ENCODE data around the gene ARHGDIB. TPM values are rescaled to one million over a fixed set of nuclear protein-coding genes. Genes with fewer than 3 reads are reported as not detected.

ARHGDIB gene
- 10 to 100 TPM; 51.0 to 60.0 (median 53.3) TPM for polyA plus RNA-seq (ENCODE audit: insufficient read length in 3 of 3)
- long read RNA-seq, donor 1, transcript ARHGDIB-204 (4 exons, 590 nt), result minor isoform, 5 of 18 reads
- long read RNA-seq, donor 1, transcript ARHGDIB-201 (6 exons, 1,256 nt), result major isoform, 12 of 18 reads
- long read RNA-seq, donor 1, partial matches to known transcripts, result 0 of 18 reads
- long read RNA-seq, donor 1, other reads (novel, unspliced or antisense), result 0 of 18 reads
- long read RNA-seq, donor 2, transcript ARHGDIB-201 (6 exons, 1,256 nt), result major isoform, 18 of 21 reads
- long read RNA-seq, donor 2, partial matches to known transcripts, result 0 of 21 reads
- long read RNA-seq, donor 2, other reads (novel, unspliced or antisense), result 0 of 21 reads
- long read RNA-seq, donor 3, transcript ARHGDIB-204 (4 exons, 590 nt), result minor isoform, 5 of 51 reads
- long read RNA-seq, donor 3, transcript ARHGDIB-201 (6 exons, 1,256 nt), result major isoform, 30 of 51 reads
- long read RNA-seq, donor 3, partial matches to known transcripts, result 14 of 51 reads
- long read RNA-seq, donor 3, other reads (novel, unspliced or antisense), result 0 of 51 reads
- long read RNA-seq, donor 4, transcript ARHGDIB-201 (6 exons, 1,256 nt), result major isoform, 12 of 26 reads
- long read RNA-seq, donor 4, partial matches to known transcripts, result 10 of 26 reads
- long read RNA-seq, donor 4, other reads (novel, unspliced or antisense), result 0 of 26 reads
- long read RNA-seq, donor 5, result 0 reads
- long read RNA-seq, donor 6, transcript ARHGDIB-201 (6 exons, 1,256 nt), result major isoform, 18 of 32 reads
- long read RNA-seq, donor 6, transcript ARHGDIB-204 (4 exons, 590 nt), result minor isoform, 6 of 32 reads
- long read RNA-seq, donor 6, partial matches to known transcripts, result 8 of 32 reads
- long read RNA-seq, donor 6, other reads (novel, unspliced or antisense), result 0 of 32 reads
- long read RNA-seq, donor 7, transcript ARHGDIB-201 (6 exons, 1,256 nt), result major isoform, 29 of 46 reads
- long read RNA-seq, donor 7, partial matches to known transcripts, result 13 of 46 reads
- long read RNA-seq, donor 7, other reads (novel, unspliced or antisense), result 0 of 46 reads
- long read RNA-seq, donor 8, transcript ARHGDIB-201 (6 exons, 1,256 nt), result major isoform, 30 of 39 reads
- long read RNA-seq, donor 8, partial matches to known transcripts, result 6 of 39 reads
- long read RNA-seq, donor 8, other reads (novel, unspliced or antisense), result 0 of 39 reads
- long read RNA-seq, donor 9, transcript ARHGDIB-201 (6 exons, 1,256 nt), result major isoform, 15 of 26 reads
- long read RNA-seq, donor 9, partial matches to known transcripts, result 8 of 26 reads
- long read RNA-seq, donor 9, other reads (novel, unspliced or antisense), result 0 of 26 reads
- long read RNA-seq, donor 10, transcript ARHGDIB-201 (6 exons, 1,256 nt), result major isoform, 23 of 37 reads
- long read RNA-seq, donor 10, transcript ARHGDIB-204 (4 exons, 590 nt), result minor isoform, 5 of 37 reads
- long read RNA-seq, donor 10, partial matches to known transcripts, result 9 of 37 reads
- long read RNA-seq, donor 10, other reads (novel, unspliced or antisense), result 0 of 37 reads
- long read RNA-seq, donor 11, transcript ARHGDIB-201 (6 exons, 1,256 nt), result major isoform, 7 of 14 reads
- long read RNA-seq, donor 11, partial matches to known transcripts, result 7 of 14 reads
- long read RNA-seq, donor 11, other reads (novel, unspliced or antisense), result 0 of 14 reads
- long read RNA-seq, donor 12, transcript ARHGDIB-201 (6 exons, 1,256 nt), result major isoform, 15 of 17 reads
- long read RNA-seq, donor 12, partial matches to known transcripts, result 0 of 17 reads
- long read RNA-seq, donor 12, other reads (novel, unspliced or antisense), result 0 of 17 reads
- long read RNA-seq, donor 13, result 0 reads
- long read RNA-seq, donor 14, transcript ARHGDIB-201 (6 exons, 1,256 nt), result major isoform, 18 of 20 reads
- long read RNA-seq, donor 14, partial matches to known transcripts, result 0 of 20 reads
- long read RNA-seq, donor 14, other reads (novel, unspliced or antisense), result 0 of 20 reads
- long read RNA-seq, donor 15, transcript ARHGDIB-201 (6 exons, 1,256 nt), result major isoform, 9 of 10 reads
- long read RNA-seq, donor 15, partial matches to known transcripts, result 0 of 10 reads
- long read RNA-seq, donor 15, other reads (novel, unspliced or antisense), result 0 of 10 reads
- long read RNA-seq, donor 16, transcript ARHGDIB-201 (6 exons, 1,256 nt), result major isoform, 26 of 51 reads
- long read RNA-seq, donor 16, partial matches to known transcripts, result 24 of 51 reads
- long read RNA-seq, donor 16, other reads (novel, unspliced or antisense), result 0 of 51 reads

- no peak for DNase-seq (ENCODE audit: extremely low read depth in 1 of 11, low read depth in 9 of 11, low spot score in 4 of 11)
Observed at GRCh38 chr12:14961466-14962152, at the start of gene ARHGDIB. ARHGDIB (minus strand) TSS chr12:14961601; CDS start chr12:14950712, 10,889 bp downstream.

GRCh38 chr12:15011162-15011561, 49.8 kb upstream of the ARHGDIB start:
- no peak for DNase-seq (ENCODE audit: extremely low read depth in 1 of 11, low read depth in 9 of 11, low spot score in 4 of 11)

GRCh38 chr12:15007551-15007950, 46.1 kb upstream of the ARHGDIB start:
- no peak for DNase-seq (ENCODE audit: extremely low read depth in 1 of 11, low read depth in 9 of 11, low spot score in 4 of 11)

GRCh38 chr12:15005064-15005463, 43.7 kb upstream of the ARHGDIB start:
- DNase-seq (ENCODE audit: extremely low read depth in 1 of 11, low read depth in 9 of 11, low spot score in 4 of 11), result no peak

- no peak for DNase-seq (ENCODE audit: extremely low read depth in 1 of 11, low read depth in 9 of 11, low spot score in 4 of 11)
Observed at GRCh38 chr12:15004421-15004820, 43.0 kb upstream of the ARHGDIB start.

GRCh38 chr12:15001733-15002382, 40.5 kb upstream of the ARHGDIB start:
- DNase-seq (ENCODE audit: extremely low read depth in 1 of 11, low read depth in 9 of 11, low spot score in 4 of 11), result no peak

- DNase-seq (ENCODE audit: extremely low read depth in 1 of 11, low read depth in 9 of 11, low spot score in 4 of 11), result no peak
Observed at GRCh38 chr12:15000575-15000974, 39.2 kb upstream of the ARHGDIB start.

GRCh38 chr12:14999695-15000365, 38.4 kb upstream of the ARHGDIB start:
- DNase-seq (ENCODE audit: extremely low read depth in 1 of 11, low read depth in 9 of 11, low spot score in 4 of 11), result no peak

- peak in 6 of 11 donors; percentile 27 to 71 (median 58) for DNase-seq (ENCODE audit: extremely low read depth in 1 of 11, low read depth in 9 of 11, low spot score in 4 of 11)
Observed at GRCh38 chr12:14999021-14999694, 37.8 kb upstream of the ARHGDIB start.

GRCh38 chr12:14997998-14998397, 36.6 kb upstream of the ARHGDIB start:
- DNase-seq (ENCODE audit: extremely low read depth in 1 of 11, low read depth in 9 of 11, low spot score in 4 of 11), result no peak

- DNase-seq (ENCODE audit: extremely low read depth in 1 of 11, low read depth in 9 of 11, low spot score in 4 of 11), result peak in 9 of 11 donors; percentile 36 to 77 (median 59)
Observed at GRCh38 chr12:14995583-14996425, 34.4 kb upstream of the ARHGDIB start.

GRCh38 chr12:14994610-14995009, 33.2 kb upstream of the ARHGDIB start:
- no peak for DNase-seq (ENCODE audit: extremely low read depth in 1 of 11, low read depth in 9 of 11, low spot score in 4 of 11)

GRCh38 chr12:14993537-14994266, 32.3 kb upstream of the ARHGDIB start:
- DNase-seq (ENCODE audit: extremely low read depth in 1 of 11, low read depth in 9 of 11, low spot score in 4 of 11), result no peak

- no peak for DNase-seq (ENCODE audit: extremely low read depth in 1 of 11, low read depth in 9 of 11, low spot score in 4 of 11)
Observed at GRCh38 chr12:14993117-14993516, 31.7 kb upstream of the ARHGDIB start.
